Stimulated activated CD4-positive, alpha-beta T cell treated with anti-CD3 and anti-CD28 coated beads, Interleukin-1b, Interleukin-23, amount 100 ng/mL, for 4 hours (primary cell): ENCODE data around the gene TRAF3IP1.
A peak's percentile ranks its signal among the peaks of the same experiment; 100 is the strongest.
"Not testable (repeated sequence)": the region's sequence is repeated elsewhere in the genome, so short reads cannot be mapped to it uniquely, and the experiment has no call there.

Source experiments
- DNase-seq, 2 donors: peaks; one replicate each; pipeline ENCODE4 v3.0.0-alpha.2; 2020; ENCODE audit warnings: low read depth in 2 of 2

The TRAF3IP1 gene

GRCh38 chr2:238308177-238308576, 12.1 kb upstream of the TRAF3IP1 start:
- no peak for DNase-seq

- DNase-seq, result not testable (repeated sequence)
Observed at GRCh38 chr2:238310721-238311120, 9.6 kb upstream of the TRAF3IP1 start.

DNA sequence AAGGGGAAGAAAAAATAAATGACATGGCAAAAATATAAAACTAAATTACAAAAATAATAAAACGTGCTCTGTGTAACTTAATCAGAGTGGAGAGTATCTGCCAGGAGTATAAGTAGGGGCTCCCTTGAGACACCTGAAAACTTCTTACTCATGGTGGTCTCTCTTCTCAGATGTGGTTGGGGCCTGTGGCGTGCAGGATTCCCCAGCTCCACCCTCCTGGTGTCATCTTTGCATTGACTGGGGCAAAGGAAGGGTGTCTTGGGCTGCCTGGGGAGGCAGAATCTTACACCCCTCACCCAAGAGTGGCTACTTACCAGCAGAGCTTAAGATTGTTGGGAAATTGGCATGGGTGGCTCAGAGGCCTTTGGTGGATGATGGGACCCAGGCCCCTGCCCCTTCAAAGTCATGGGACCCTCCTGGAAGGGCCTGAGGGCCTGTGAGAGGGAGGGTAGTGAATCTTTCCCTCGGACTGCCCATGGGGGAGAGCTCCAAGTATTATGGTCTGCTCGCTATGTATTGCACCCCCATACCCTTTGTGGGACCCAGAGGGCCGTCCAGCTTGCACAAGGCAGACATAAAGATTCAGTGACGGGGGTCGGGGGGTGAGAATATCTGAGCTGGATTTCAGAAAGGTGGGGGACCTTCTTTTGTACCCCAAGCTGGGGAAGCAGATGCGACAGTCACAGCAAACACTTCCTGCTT, 6.9 kb upstream of the TRAF3IP1 start:
- DNase-seq, result no peak

DNA sequence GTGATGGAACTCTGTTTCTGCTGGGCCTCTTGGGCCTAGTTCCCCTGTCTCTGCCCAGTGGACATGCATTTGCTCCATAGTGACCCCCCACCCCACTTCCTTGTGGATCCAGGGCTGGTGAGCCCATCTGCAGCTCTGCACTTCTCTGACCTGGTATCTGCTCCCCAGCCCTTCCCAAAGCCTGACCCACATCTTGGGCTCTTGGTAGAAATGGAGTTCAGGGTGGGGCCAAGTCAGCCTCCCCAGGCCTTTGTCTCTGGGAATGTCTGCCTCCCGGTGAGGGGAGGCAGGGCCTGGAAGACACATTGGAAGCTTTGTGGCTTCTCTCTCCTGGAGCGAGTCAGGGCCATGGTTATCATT, 6.3 kb upstream of the TRAF3IP1 start:
- DNase-seq, result no peak

GRCh38 chr2:238314576-238314975, 5.7 kb upstream of the TRAF3IP1 start:
- no peak for DNase-seq

DNA sequence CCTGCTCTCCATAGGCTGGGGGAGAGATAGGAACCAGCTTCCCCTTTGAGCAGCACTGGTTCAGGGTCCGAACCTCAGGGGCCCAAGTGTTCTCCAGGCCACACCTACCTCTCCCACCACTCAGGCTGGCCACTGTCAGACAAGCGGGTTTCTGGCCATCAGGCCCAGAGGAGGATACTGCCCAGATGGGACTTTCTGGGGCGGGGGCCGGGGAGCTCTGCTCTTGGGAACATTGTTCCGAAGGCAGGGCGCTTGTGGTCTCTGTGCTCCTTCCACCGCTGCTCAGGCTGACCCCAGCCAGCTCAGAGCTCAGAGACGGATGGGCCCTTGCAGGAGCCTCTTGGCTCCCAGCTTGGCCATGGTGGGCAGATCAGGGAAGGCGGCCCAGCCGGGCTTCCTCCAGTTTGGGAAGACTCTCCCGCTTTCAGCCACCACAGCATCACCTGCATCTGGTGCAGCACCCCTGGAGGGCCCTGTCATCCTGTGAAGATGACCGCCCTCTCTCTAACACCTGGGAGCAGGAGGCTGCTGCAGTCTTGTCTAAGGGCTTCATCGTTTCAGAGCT, 5.2 kb upstream of the TRAF3IP1 start:
- no peak for DNase-seq

GRCh38 chr2:238320648-238321281, 447 bp downstream of the TRAF3IP1 start:
- peak; percentile 5 to 6 for DNase-seq

GRCh38 chr2:238321467-238321866, 1.1 kb downstream of the TRAF3IP1 start:
- no peak for DNase-seq

DNA sequence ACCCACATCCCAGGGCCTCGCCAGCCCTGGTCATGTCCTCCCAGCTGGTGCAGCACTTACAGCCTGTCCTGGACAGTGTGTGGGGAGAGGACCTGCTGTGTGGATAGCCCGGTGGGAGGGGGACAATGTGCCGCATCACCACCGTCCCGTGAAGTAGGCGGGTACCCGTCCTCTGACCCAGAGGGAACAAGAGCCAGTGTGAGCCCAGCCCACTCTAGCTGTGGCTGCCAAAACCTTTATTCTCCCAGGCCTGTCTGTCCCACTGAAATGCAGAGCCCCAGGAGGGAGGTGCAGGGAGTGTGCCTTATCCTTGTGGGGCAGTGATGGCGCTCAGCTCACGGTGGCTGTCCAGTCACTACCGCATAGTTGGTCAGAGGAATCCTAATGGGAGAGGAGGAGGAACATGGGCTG, 1.7 kb downstream of the TRAF3IP1 start:
- no peak for DNase-seq

GRCh38 chr2:238324248-238324647, 3.9 kb downstream of the TRAF3IP1 start:
- not testable (repeated sequence) for DNase-seq

DNA sequence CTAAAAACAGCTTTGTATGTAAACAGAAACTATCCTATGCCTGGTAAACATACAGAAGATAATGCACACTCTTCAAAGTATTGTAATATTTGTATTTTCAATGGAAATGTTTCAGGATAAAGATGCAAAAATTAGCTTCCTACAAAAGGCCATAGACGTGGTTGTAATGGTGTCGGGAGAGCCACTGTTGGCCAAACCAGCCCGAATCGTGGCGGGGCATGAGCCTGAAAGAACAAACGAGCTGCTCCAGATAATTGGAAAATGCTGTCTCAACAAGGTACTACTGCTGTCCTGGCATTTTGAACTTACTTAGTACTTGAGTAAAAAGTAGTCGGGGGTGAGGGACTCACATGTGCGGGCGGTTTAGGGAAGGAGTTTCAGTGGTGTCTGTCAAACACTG, 5.4 kb downstream of the TRAF3IP1 start:
- DNase-seq, result no peak

DNA sequence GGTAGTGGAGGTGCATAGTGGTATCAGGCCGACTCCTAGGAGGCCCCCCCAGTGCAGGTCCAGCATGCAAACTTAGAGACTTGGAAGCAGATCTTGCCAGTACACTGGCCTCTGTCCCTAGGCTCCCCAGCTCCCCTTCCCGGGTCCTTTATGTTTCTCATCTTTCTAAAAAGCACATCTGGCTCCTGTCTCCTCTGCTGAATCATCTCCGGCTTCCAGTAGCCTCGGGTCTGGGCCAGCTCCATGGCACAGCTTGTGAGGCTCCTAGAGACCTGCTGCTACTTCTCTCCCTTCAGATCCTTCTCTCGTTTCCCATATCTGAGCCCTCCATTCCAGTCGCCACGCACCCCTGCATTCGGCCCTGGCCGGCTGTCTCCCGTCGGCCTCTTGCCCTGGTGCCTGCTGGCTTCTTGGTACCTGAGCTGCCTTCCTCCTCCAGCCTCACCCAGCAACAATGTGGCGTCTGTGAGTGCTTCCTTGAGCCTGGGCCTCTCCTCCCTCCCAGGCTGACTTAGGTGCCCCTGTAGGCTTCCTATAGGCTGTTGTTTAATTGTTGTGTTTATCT, 6.6 kb downstream of the TRAF3IP1 start:
- DNase-seq, result no peak

GRCh38 chr2:238327751-238328150, 7.4 kb downstream of the TRAF3IP1 start:
- no peak for DNase-seq

DNA sequence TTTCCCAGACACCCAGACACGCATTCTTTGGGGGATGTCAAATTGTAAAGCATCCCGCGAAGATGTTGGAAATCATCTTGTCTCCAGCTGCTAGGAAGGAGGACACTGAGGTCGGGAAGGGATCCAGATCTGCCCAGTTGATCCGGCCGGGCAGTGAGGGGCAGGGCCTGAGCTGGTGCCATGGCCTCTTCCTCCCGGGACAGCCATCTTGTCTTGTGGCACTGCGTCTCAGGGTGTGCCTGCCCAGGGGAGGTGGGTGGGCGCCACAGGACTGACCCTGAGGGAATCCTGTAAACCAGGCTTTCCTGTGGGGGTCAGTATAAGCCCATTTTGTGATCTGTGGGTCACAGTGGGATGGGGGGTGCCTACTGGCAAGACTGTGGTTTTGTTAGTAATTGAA, 10.1 kb downstream of the TRAF3IP1 start:
- DNase-seq, result no peak

DNA sequence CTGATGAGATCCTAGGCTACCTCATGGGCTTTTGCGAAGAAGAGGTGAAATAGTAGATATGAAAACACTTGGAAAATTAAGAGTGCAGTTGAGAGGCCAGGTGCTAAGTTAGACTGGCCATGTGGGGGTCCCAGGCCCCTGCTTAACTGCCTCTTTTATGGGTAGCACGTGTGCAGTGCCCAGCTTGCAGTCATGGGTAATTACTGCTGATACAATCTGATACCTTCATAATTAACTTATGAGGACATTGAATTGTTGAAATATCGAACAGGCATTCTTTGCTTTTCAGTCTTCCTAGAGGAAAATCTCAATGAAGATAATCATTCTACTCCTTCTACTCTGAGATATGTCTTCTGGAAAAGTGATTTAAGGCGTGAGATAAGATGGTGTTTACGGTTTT, 11.6 kb downstream of the TRAF3IP1 start:
- no peak for DNase-seq

GRCh38 chr2:238334885-238335284, 14.6 kb downstream of the TRAF3IP1 start:
- DNase-seq, result no peak

DNA sequence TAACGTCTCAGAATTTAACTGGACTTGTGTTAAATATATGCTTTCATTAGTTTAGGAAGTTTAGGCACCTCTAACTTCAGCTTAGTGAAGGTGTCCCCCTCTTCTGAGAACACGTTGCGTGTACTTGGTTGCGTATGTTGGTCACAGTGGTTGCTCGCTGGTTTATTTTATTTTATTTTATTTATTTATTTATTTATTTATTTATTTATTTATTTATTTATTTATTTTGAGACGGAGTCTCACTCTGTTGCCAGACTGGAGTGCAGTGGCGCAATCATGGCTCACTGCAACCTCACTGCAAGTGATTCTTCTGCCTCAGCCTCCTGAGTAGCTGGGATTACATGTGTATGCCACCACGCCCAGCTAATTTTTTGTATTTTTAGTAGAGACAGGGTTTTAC, 15.3 kb downstream of the TRAF3IP1 start:
- DNase-seq, result not testable (repeated sequence)

DNA sequence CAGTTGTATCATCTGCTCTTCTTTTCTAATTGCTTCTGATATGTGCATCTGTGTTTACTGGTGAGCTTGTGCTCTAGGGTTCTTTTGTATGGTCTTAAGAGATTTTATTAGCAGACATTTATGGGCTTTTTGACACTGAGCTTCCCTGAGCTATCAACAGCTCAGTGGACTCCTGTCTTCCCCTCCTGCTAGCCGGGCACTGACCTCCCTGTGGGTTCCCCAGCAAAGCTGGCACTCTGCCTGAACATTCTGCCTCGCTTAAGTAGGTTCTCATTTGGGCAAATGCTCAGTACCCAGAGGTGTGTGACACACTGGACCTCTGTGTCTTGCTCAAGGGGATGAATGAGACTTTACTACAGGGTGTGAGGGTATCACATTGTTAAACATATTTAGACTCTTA, 15.8 kb downstream of the TRAF3IP1 start:
- DNase-seq, result no peak

DNA sequence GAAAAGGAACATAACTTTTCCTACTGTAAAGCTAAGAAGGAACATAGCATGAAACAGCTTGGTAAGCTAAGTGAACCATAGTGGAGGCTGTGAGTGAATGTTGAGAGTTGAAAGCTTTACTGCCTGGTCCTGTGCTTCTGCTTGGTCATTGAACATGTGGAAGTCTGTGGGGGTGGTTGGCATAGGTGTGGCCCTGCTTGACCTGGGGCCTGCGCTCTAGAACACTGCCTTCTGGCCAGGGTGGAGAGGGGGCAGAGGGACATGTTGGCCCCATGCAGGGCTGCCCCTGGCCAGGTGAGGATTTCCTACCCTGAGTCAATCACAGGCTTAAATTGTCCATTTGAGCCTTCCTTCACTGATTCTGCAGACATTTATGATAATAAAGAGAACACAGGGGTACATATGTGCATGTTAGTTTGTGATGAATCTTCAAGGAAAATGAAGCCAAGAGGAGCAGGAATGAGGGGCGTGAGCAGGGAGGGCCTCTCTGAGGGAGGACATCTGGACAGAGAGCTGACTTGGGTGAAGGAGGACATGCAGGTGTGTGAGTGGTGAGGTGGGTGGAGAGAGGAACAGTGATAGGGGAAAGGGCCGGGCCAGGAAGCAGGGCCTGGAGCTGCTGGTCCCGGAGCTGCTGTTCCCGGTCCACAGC, 16.6 kb downstream of the TRAF3IP1 start:
- no peak for DNase-seq

- no peak for DNase-seq
Observed at GRCh38 chr2:238337846-238338245, 17.5 kb downstream of the TRAF3IP1 start.

DNA sequence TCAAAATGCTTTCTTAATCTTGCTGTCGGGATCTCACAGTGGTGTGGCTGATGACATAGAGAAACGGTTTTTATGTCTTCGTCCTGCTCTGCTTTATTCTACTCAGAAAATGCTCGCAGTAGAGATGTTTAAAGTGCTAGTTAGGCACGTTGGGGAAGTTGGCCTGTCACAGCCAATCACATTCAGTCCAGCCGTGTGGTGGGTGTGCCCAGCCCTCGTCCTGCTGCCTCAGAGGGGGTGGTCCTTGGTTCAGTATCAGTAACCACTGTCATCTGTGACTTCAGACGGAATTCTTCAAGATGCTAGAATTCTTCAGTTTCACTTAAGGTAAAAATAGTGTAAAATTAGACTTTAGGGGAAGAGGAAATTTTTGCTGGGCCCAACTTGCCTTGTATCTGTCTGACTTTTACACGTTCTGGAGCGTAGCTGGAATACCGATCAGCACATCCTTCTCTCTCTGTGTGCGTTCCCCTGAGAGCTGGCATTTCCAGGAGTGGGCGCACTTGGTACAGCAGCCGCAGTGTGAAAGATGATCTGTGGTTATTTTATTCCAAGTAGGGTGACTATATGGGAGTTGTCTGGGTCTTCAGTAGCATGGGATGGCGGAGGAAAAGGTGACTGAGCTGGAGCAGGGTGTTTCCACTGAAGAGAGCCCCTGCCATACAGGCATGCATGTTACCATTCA, 18.5 kb downstream of the TRAF3IP1 start:
- no peak for DNase-seq

GRCh38 chr2:238339395-238339780, 19.1 kb downstream of the TRAF3IP1 start:
- no peak for DNase-seq
